Fibroblast of skin of left quadriceps (primary cell): Measurements from ENCODE around the gene HAVCR1.

ENCODE experiments used
- DNase-seq, 2 experiments: peaks; one replicate each; pipeline ENCODE4 v3.0.0-alpha.2; 2013; ENCODE audit warnings: low read depth in 2 of 2

Gene HAVCR1

GRCh38 chr5:156991714-156992113 is 67.2 kb downstream of the HAVCR1 start:
- no peak for DNase-seq

GRCh38 chr5:156984064-156984463 is 74.9 kb downstream of the HAVCR1 start:
- no peak for DNase-seq

GRCh38 chr5:156981481-156981880 is 77.4 kb downstream of the HAVCR1 start:
- no peak for DNase-seq
